Measurements from ENCODE around the gene CEP192.

Gene CEP192

DNA sequence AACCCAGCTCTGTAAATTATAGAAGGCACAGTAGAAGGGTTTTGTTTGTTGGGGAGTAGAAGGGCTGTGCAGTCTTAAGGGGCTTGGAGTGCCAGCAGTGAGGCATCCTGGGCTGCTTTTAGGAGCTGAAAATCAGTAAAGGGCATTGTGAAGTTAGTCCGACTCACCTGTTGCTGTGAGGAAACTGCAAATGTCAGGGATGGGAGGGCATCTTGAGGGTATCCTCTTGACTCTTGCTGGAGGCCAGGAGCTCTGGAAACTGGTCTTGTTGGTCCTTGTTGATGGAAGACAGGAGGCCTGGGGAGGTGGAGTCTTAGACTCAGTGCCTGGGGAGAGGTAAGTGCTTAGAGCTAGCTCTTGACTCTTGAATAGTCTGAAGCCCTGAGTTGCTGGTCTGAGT is 14.1 kb downstream of the CEP192 start:
- TF ChIP-seq, protein P1, sequence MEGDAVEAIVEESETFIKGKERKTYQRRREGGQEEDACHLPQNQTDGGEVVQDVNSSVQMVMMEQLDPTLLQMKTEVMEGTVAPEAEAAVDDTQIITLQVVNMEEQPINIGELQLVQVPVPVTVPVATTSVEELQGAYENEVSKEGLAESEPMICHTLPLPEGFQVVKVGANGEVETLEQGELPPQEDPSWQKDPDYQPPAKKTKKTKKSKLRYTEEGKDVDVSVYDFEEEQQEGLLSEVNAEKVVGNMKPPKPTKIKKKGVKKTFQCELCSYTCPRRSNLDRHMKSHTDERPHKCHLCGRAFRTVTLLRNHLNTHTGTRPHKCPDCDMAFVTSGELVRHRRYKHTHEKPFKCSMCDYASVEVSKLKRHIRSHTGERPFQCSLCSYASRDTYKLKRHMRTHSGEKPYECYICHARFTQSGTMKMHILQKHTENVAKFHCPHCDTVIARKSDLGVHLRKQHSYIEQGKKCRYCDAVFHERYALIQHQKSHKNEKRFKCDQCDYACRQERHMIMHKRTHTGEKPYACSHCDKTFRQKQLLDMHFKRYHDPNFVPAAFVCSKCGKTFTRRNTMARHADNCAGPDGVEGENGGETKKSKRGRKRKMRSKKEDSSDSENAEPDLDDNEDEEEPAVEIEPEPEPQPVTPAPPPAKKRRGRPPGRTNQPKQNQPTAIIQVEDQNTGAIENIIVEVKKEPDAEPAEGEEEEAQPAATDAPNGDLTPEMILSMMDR (IDR thresholded peaks at IDR 0.05; ENCODE audit: borderline replicate concordance, insufficient read depth, low read depth, low read length): no peak
- H3K4me3 ChIP-seq (ENCODE audit: low read depth, low read length): no peak overlapping the region

DNA sequence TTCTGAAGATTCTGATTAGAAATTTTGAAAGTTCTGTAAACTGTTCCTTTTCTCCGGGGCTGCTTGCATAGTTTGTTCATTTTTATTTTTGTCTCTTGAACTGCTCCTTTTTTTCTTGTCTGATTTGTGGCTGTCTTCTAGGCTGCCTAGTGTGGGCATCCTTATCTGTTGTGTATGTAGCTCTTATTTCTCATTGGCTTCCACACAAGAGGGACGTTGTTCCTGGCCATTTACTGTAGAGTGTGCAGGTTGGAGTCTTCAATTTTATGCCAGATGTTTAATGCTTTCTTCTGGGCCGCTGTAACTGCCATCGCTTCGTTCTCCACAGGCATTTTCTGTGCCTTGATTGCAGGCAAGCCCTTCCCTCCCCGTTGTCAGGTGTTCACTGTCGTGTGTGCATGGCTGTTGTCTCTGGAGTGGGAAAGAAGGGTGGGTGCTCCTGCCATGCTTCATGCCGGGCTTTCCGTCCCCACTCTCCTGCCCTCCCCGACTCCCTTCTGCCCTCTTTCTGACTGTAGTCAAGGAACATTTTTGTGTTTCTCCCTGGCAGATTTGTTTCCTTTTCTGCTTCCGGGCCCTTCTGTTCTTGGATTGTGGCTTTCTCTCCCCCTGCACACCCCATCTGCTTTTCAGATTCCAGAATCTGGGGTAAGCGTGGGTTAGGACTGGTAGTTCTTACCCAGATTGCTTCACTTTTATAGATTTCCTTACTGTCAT is 15.5 kb downstream of the CEP192 start:
- TF ChIP-seq, protein P1 (IDR thresholded peaks at IDR 0.05; ENCODE audit: borderline replicate concordance, insufficient read depth, low read depth, low read length): no peak
- no peak overlapping the region for H3K4me3 ChIP-seq (ENCODE audit: low read depth, low read length)

DNA sequence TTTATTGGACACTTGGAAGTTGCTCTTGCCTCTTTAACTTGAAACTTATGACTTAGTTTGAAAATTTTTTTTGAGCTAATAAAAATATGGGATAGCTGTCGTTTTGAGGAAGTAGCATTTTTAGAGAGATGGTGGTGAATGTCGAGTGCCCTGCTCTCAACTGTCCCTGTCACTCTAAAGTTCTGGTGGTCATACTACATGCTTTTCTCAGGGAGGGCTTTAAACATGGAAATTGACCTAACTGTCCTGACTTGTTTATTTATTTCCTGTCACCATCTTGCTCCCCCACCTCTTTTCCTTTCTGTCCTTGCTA is 16.0 kb downstream of the CEP192 start:
- H3K4me3 ChIP-seq (ENCODE audit: low read depth, low read length): no peak overlapping the region
- TF ChIP-seq, protein P1 (IDR thresholded peaks at IDR 0.05; ENCODE audit: borderline replicate concordance, insufficient read depth, low read depth, low read length): no peak

DNA sequence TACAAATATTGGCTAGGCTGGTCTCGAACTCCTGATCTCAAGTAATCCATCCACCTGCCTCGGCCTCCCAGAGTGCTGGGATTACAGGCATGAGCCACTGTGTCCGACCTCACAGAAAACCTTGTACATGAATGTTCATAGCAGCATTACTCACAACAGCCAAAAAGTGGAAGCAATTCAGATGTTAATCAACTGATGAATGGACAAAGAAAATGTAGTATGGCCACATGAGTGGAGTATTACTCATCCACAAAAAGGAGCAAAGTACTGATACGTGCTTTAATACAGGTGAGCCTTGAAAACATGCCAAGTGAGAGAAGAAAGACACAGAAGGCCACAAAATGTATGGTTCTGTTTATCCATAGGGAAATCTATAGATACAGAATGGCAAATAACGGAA is 20.6 kb downstream of the CEP192 start:
- no peak overlapping the region for H3K4me3 ChIP-seq (ENCODE audit: low read depth, low read length)
- TF ChIP-seq, protein P1 (IDR thresholded peaks at IDR 0.05; ENCODE audit: borderline replicate concordance, insufficient read depth, low read depth, low read length): no peak

DNA sequence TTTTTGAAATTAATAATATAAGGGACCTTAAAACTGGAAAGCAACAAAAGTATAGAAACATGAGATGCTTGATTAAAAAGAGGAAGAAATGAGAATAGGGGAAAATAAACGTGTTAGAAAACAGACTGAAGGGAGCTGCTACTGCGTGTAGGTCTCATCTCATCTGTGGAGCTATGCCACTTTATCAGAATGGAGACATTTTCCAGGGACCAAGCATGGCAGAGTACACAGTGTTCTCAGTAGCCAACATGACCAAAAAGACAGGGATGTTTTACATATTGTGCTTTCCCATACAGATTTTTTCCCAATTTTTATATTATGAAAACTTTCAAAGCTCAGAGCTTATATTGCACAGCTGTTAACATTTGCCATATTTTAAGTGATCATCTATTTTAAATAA is 23.1 kb downstream of the CEP192 start:
- H3K4me3 ChIP-seq (ENCODE audit: low read depth, low read length): no peak overlapping the region
- TF ChIP-seq, protein P1 (IDR thresholded peaks at IDR 0.05; ENCODE audit: borderline replicate concordance, insufficient read depth, low read depth, low read length): no peak

DNA sequence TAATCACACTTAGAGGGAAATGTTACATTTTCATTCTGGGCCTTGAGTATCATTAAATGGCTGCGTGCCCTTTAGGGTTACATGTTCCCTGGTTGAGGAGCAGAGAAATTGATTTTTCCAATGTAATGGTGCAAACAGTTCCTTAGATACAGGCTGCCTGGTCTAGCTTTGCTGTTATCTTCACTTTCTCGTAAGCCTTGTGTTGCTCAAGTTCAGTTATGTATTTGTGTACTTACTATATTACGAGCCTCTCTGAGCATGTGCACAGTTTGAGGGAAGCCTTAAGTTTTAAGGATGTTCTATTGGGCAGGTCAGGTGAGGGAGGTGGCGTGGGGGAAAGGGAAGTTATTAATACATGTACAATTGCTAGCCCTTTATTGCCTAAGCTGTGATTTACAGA is 23.7 kb downstream of the CEP192 start:
- H3K4me3 ChIP-seq (ENCODE audit: low read depth, low read length): no peak overlapping the region

More for the DNA sequence above, 23.7 kb downstream of the CEP192 start:
- TF ChIP-seq, protein P1 (IDR thresholded peaks at IDR 0.05; ENCODE audit: borderline replicate concordance, insufficient read depth, low read depth, low read length): no peak
